VCaP (cell line): ENCODE results near the gene KAZALD1.

ENCODE experiments used
- H3K27ac ChIP-seq: fragments of 450-650 bp; 2 replicates; pipeline ENCODE4 v1.5.1; 2017
- TF ChIP-seq, protein P1 (sequence below): fragments of 450-650 bp; conservative IDR thresholded peaks from 2 replicates; pipeline ENCODE4 v1.5.1; 2017; ENCODE audit warnings: mild to moderate bottlenecking, moderate library complexity

The KAZALD1 gene

DNA sequence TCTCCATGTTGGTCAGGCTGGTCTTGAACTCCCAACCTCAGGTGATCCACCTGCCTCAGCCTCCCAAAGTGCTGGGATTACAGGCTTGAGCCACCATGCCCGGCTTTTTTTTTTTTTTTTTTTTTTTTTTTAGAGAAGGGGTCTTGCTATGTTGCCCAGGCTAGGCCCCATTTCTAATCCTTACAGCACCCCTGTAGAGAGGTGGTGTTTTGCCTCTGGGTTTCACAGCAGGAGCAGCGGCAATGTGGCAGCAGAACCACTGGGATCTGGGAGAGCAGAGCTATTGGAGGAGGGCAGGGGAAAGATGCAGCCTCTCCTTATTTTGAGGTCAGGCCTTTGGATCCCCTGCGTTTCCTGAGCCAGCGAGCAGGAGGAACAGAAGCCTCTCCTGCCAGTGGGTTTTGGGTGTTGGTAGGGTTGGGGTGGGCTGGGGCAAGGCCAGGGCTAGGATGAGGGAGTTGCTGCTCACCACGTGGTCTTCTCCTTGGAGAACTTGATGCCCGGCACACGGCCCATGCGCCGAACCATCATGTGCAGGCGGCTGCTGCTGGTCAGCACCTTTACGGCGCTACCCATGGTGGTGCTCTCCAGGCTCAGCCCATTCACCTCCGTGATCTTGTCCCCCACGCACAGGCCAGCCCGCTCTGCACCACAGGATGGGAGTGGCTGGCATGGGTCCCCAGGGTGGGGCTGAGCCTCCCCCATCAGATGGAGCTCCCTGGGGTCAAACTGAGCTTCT lies 38.7 kb upstream of the KAZALD1 start:
- TF ChIP-seq, protein P1, sequence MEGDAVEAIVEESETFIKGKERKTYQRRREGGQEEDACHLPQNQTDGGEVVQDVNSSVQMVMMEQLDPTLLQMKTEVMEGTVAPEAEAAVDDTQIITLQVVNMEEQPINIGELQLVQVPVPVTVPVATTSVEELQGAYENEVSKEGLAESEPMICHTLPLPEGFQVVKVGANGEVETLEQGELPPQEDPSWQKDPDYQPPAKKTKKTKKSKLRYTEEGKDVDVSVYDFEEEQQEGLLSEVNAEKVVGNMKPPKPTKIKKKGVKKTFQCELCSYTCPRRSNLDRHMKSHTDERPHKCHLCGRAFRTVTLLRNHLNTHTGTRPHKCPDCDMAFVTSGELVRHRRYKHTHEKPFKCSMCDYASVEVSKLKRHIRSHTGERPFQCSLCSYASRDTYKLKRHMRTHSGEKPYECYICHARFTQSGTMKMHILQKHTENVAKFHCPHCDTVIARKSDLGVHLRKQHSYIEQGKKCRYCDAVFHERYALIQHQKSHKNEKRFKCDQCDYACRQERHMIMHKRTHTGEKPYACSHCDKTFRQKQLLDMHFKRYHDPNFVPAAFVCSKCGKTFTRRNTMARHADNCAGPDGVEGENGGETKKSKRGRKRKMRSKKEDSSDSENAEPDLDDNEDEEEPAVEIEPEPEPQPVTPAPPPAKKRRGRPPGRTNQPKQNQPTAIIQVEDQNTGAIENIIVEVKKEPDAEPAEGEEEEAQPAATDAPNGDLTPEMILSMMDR, result no peak
- H3K27ac ChIP-seq, result no peak overlapping the region

DNA sequence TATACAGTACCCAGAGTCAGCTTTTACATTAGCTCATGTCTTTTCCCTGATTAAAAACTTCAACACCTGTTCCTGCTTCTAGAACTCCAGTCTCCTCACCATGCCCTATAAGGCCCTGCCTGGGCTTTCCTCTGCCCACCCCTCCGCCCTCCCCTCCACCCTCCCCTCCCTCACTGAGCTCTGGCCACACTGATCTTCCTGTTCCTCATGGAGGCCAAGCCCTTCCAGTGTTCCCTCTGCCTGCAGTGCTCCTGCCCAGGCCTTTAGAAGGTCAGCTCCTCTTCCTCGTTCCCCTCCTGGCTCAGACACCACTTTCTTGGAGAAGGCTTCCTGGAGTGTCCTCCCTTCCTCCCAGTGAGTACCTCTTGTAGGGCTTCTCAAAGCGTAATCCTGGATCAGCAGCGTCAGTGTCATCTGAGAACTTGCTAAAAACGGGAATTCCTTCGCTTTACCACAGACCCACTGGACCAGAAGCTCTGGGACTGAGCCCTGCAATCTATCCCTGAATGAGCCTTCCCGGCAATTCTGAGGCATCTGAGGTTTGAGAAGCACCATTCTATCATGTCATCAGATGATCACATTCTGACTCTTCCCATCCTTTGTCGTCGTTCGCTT lies 34.6 kb upstream of the KAZALD1 start:
- TF ChIP-seq, protein P1, result no peak

DNA sequence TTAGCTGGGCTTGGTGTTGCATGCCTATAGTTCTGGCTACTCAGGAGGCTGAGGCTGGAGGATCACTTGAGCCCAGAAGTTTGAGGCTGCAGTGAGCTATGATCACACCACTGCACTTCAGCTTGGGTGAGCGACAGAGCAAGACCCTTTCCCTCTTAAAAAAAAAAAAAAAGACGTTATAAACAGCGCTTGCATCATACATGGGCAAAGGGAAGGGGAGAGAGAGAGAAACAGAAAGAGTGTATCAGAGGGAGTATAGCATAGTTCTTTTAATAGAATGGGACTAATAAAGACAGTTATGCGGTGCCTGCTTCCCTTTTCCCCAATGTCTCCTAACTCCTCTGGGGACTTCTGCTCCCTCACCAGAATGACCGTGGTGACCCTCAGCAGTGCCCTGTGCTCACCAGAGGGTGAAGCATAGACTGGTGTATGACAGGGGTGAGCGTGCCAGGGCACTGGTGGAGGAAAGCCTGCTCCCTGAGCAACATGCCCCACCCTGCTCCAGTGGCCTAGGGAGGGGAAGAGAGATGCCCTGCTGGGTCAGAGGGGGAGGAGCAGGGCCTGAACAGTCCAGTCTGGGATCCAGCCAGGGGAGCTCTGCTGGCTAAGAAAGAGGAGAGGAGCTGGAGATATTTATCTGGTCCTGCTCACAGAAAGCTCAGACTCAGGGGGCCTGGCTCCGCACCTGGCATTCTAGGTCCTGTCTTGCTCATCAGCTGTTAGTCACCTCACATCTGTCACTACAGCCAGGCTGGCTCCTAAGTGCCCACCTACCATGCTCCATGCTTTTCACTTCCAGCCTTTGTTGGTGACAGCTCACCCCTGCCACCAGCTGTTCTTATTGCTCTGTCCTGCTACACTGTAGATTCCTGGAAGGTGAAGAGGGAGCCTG lies 33.1 kb upstream of the KAZALD1 start:
- no peak overlapping the region for H3K27ac ChIP-seq
- TF ChIP-seq, protein P1, result no peak

More for the DNA sequence above, 34.6 kb upstream of the KAZALD1 start:
- no peak overlapping the region for H3K27ac ChIP-seq

DNA sequence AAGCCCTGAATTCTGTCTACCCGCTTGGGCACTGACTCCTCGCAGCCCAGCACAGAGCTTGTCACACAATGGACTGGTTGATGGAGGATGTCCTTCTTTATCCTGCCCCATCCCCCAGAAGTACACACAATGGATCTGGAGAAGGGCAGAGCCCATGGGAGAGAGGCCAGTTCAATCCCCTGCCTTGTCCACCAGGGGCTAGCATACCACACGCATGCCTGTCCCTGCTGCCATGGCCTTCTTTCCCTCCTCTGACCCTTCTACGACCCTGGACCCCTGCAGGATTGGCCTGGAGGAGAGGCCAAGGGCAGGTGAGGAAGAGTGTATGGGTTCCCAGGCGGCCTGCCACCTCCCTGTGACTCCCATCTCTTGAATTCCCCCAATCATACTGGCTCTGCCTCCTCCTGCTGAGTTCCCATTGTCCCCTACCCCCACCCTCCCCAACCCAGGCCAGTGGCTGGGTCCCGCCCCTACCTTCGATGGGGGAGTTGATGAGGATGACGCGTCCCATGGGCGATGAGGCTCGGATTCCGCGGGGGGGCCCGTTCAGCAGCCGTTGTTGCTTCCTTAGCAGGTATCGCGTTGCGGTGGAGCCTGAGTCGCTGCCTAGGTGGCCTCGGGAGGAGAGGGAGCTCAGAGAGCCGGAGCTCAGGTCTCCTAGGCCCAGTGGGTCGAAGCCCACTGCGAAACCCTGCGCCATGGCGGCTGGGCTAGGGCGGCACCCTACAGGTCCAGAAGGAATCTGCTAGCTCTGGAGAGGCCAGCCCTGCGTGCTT lies 32.1 kb upstream of the KAZALD1 start:
- TF ChIP-seq, protein P1, result 0 out of 2 replicates have a peak, but pooled peaks have one; percentile 7
- H3K27ac ChIP-seq, result no peak overlapping the region; the same call in 1 of the 2 replicates

DNA sequence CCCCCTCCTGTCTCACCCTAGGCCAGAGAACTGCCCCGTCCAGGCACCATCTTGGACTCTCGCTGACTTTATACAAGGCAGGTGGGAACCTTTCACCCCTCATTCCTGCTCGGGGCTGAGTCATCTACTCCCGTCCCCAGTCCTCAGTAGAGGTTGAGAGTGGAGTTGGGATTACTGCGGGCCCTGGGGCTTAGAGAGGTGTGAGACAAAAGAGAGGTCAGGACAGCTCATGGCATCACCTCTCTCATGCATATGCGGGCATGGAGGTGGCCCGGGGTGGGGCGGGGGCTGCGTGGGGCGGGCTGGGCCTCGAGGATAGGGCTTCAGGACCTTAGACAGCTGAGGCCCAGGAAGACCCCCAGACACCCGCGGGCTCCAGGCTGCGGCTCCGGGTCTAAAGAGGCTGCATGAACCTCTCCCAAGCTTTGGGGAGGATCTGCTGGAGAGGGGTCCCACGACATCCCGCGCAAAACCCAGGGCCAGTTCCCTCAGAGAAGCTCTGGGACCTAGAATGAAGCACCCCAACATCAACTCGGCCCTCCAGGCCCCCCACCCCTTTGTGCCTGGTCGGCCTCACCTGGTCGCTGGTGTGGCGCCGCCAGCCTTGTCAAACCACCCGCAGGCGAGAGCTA lies 31.2 kb upstream of the KAZALD1 start:
- H3K27ac ChIP-seq, result peak overlapping the region; percentile 58; the same call in 1 of the 2 replicates
- TF ChIP-seq, protein P1, result no peak

DNA sequence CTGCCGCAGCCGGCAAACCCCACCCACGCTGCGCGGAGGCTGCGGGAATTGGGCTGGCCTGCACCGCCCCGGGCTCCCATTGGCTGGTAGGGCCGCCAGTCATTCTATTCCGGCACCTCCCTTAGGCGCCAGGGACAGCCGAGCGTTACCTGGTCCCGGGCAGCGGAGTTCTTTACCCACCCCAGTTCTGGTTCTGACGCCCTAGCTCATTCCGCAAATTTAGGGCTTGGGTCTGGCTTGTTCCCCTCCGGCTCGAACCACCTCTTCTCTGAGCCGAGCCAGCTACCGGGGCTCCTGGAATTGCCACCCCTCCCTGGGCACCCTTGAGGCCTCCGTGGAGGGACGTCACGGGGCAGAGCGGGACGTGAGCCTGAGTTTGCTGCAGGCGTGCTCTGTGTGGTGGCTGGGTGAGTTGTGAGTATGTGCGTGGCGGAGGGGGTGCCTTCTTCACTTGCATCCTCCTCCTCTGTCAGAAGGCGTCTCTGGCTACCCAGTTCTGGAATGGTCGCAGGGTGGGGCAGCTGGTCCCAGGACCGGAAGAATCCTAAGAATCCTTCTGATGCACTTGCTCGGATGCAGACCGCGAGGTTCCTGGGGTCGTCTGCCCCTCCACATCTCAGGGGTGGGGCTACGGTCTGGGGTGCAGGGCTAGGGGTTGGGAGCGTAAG lies 30.5 kb upstream of the KAZALD1 start, which contains the start of the genes PDZD7 and SFXN3:
PDZD7 (minus strand) TSS at position 2 of the 668 bp plus-strand sequence. CDS start 910 bp downstream, outside the sequence.
SFXN3 (plus strand) TSS at position 107 of the 668 bp plus-strand sequence. CDS start 3,461 bp downstream, outside the sequence.
- TF ChIP-seq, protein P1, result no peak
- peak within 1 kb of the TSS; percentile 58; the same call in 1 of the 2 replicates for H3K27ac ChIP-seq
